Hematopoietic multipotent progenitor cell treated with erythropoietin and hydrocortisone succinate and interleukin-3 and kit ligand, for 15 days (in vitro differentiated cells): ENCODE data around the gene PAPSS2.

Experiments used
- DNase-seq: peaks from one replicate; pipeline ENCODE4 v3.0.0-alpha.2; 2015; ENCODE audit warnings: low spot score

The PAPSS2 gene

GRCh38 chr10:87671139-87671815 lies 11.6 kb downstream of the PAPSS2 start:
- DNase-seq: no peak

- no peak for DNase-seq
These were observed 12.9 kb downstream of the PAPSS2 start for GRCh38 chr10:87672551-87672950.

- no peak for DNase-seq
These were observed 15.3 kb downstream of the PAPSS2 start for GRCh38 chr10:87674943-87675342.

- no peak for DNase-seq
These were observed 16.0 kb downstream of the PAPSS2 start for GRCh38 chr10:87675396-87676376.

GRCh38 chr10:87677595-87677994 lies 17.9 kb downstream of the PAPSS2 start:
- no peak for DNase-seq

GRCh38 chr10:87678302-87678701 lies 18.6 kb downstream of the PAPSS2 start:
- no peak for DNase-seq

- no peak for DNase-seq
These were observed 23.7 kb downstream of the PAPSS2 start for GRCh38 chr10:87683356-87683755.

- DNase-seq: no peak
These were observed 24.4 kb downstream of the PAPSS2 start for GRCh38 chr10:87684001-87684638.

GRCh38 chr10:87685832-87686574 lies 26.3 kb downstream of the PAPSS2 start:
- no peak for DNase-seq

- no peak for DNase-seq
These were observed 31.9 kb downstream of the PAPSS2 start for GRCh38 chr10:87691506-87692070.

- DNase-seq: no peak
These were observed 33.3 kb downstream of the PAPSS2 start for GRCh38 chr10:87692956-87693484.

GRCh38 chr10:87694011-87694794 lies 34.5 kb downstream of the PAPSS2 start:
- no peak for DNase-seq

GRCh38 chr10:87695074-87695473 lies 35.4 kb downstream of the PAPSS2 start:
- DNase-seq: no peak

- DNase-seq: no peak
These were observed 37.5 kb downstream of the PAPSS2 start for GRCh38 chr10:87696922-87697745.

- DNase-seq: no peak
These were observed 40.5 kb downstream of the PAPSS2 start for GRCh38 chr10:87700031-87700796.

GRCh38 chr10:87702260-87702972 lies 42.7 kb downstream of the PAPSS2 start:
- no peak for DNase-seq

GRCh38 chr10:87702973-87703294 lies 43.3 kb downstream of the PAPSS2 start:
- DNase-seq: no peak

- DNase-seq: no peak
These were observed 44.1 kb downstream of the PAPSS2 start for GRCh38 chr10:87703771-87704170.
